Measurements from ENCODE around the gene ARL10. TPM values are rescaled to one million over a fixed set of nuclear protein-coding genes. Genes with fewer than 3 reads are reported as not detected.

ARL10 gene
- total RNA-seq, 3 donors from 2014 or later (not counting 1 experiment from before 2014, with no cell fraction given), result 0.75 to 6.8 (median 6.7) TPM

DNA sequence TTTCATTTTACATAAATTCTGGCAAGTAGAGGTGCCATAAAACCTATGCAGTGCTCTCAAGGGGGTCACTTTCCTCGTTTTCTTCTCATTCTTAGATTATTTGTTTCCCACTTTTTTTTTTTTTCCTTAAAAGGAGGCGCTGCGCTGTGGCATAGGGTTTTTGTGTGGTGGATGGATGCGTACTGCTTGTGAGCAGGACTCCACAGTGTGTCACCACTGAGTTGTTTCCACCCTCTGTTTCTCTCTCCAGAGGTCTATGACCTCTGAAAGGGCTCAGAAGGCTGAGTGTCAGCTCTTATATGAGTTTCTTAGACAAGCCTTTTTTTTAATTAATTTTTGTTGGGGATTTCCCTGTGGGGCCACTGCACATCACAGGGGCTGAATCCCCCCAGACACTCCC lies 64.7 kb downstream of the ARL10 start:
- no peak overlapping the region for H3K4me3 ChIP-seq (ENCODE audit: low read length)
- TF ChIP-seq, protein P1, sequence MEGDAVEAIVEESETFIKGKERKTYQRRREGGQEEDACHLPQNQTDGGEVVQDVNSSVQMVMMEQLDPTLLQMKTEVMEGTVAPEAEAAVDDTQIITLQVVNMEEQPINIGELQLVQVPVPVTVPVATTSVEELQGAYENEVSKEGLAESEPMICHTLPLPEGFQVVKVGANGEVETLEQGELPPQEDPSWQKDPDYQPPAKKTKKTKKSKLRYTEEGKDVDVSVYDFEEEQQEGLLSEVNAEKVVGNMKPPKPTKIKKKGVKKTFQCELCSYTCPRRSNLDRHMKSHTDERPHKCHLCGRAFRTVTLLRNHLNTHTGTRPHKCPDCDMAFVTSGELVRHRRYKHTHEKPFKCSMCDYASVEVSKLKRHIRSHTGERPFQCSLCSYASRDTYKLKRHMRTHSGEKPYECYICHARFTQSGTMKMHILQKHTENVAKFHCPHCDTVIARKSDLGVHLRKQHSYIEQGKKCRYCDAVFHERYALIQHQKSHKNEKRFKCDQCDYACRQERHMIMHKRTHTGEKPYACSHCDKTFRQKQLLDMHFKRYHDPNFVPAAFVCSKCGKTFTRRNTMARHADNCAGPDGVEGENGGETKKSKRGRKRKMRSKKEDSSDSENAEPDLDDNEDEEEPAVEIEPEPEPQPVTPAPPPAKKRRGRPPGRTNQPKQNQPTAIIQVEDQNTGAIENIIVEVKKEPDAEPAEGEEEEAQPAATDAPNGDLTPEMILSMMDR (IDR thresholded peaks at IDR 0.05), result no peak
- H3K27me3 ChIP-seq (ENCODE audit: control insufficient read depth, insufficient read depth, low read length), result no peaks in the 10 kb centered on the region
- peaks cover 4 to 10% of the 10 kb centered on the region in 2 donors for H3K4me1 Mint-ChIP-seq
- H3K9me3 Mint-ChIP-seq, result no peaks in the 10 kb centered on the region
- WGBS (ENCODE audit: insufficient coverage), result 81% methylated on average over 4 of the region's 4 CpGs
- no peaks in the 10 kb centered on the region for H3K36me3 Mint-ChIP-seq
- H3K27ac Mint-ChIP-seq, result no peak overlapping the region
- peak in 1 of 2 donors; percentile 14 for DNase-seq
- no peak overlapping the region for H3K27ac ChIP-seq (ENCODE audit: low read length)
- no peaks in the 10 kb centered on the region for H3K4me1 ChIP-seq (ENCODE audit: control insufficient read depth, insufficient read depth, low read length)
- no peak overlapping the region for H3K4me3 Mint-ChIP-seq
- peak in 1 of 3 donors; percentile 35 for ATAC-seq
- intact Hi-C loops (cut with micrococcal nuclease), result no loop called here
- peaks cover 4 to 8% of the 10 kb centered on the region in 2 donors for H3K27me3 Mint-ChIP-seq (ENCODE audit: low read depth in 2 of 2)
- no peaks in the 10 kb centered on the region for H3K36me3 ChIP-seq (ENCODE audit: control insufficient read depth, insufficient read depth, low read length)
- no peaks in the 10 kb centered on the region for H3K9me3 ChIP-seq (ENCODE audit: control insufficient read depth, insufficient read depth, low read length)

Other genes with a start within 250 kb of the ARL10 start
- 10 to 100 TPM; 19.6 to 30.2 (median 27.8) TPM for gene SIMC1, start 127.1 kb upstream of the ARL10 start, total RNA-seq
- 10 to 100 TPM; 36.8 to 76.3 (median 75.7) TPM for gene KIAA1191, start 3.7 kb upstream of the ARL10 start, total RNA-seq
- gene NOP16, start 23.1 kb downstream of the ARL10 start, total RNA-seq, result 10 to 100 TPM in 2 of 3 donors, 1 to 10 TPM in 1; 6.4 to 12.4 (median 12.1) TPM
- gene HIGD2A, start 23.3 kb downstream of the ARL10 start, total RNA-seq, result 10 to 100 TPM; 83.5 to 90.2 (median 86.2) TPM
- 10 to 100 TPM; 60.6 to 77.2 (median 70.4) TPM for gene CLTB, start 51.1 kb downstream of the ARL10 start, total RNA-seq
- 10 to 100 TPM; 32.1 to 32.5 (median 32.1) TPM for gene FAF2, start 82.9 kb downstream of the ARL10 start, total RNA-seq
- 100 to 1,000 TPM; 297 to 394 (median 359) TPM for gene RNF44, start 171.9 kb downstream of the ARL10 start, total RNA-seq
- 1 to 10 TPM in 2 of 3 donors, under 1 TPM in 1; 0.75 to 2.2 (median 1.8) TPM for gene CDHR2, start 183.9 kb downstream of the ARL10 start, total RNA-seq
- 1 to 10 TPM in 2 of 3 donors, under 1 TPM in 1; 0.92 to 1.5 (median 1.3) TPM for gene GPRIN1, start 244.7 kb downstream of the ARL10 start, total RNA-seq

Data from natural killer cell (primary cell).